ENCODE measurements around the gene WBP2NL.
"Not testable (repeated sequence)": the region's sequence is repeated elsewhere in the genome, so short reads cannot be mapped to it uniquely, and the experiment has no call there.

Gene WBP2NL

DNA sequence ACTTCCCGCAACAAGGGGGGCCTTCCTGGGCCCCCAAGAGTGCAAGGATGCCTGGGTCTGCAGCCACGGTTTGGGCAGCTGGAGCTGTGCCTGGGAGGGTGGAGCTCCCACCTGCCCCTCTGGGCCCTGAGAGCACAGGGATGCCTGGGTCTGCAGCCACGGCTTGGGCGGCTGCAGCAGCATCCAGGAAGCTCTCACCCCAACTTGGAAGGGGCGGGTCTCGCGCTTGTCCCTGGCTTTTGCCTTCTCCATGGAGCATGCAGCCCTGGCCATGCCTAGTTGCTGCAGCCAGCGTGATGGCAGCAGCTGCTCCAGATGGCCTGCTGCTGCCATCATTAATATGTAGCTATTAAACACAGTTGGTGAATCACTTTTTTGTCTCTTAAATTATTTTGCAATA, 36.7 kb downstream of the WBP2NL start:
- no peak for DNase-seq

DNA sequence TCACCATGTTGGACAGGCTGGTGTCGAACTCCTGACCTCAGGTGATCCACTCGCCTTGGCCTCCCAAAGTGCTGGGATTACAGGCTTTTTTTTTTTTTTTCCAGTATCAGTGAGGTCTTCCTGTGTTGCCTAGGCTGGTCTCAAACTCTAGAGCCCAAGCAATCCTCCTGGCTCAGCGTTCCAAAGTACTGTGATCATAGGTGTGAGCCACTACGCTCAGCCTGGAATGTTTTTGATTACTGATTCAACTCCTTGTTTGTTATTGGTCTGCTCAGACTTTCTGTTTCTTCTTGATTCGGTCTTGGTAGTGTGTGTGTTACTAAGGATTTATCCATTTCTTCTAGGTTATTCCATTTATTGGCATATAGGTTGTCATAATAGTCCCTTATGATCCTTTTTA, 40.7 kb downstream of the WBP2NL start:
- no peak for DNase-seq

- DNase-seq: no peak
Observed at GRCh38 chr22:42041784-42042183, 43.2 kb downstream of the WBP2NL start.

- no peak for DNase-seq
Observed at GRCh38 chr22:42050641-42051180, 52.1 kb downstream of the WBP2NL start.

- no peak for DNase-seq
Observed at GRCh38 chr22:42052765-42053164, 54.2 kb downstream of the WBP2NL start.

DNA sequence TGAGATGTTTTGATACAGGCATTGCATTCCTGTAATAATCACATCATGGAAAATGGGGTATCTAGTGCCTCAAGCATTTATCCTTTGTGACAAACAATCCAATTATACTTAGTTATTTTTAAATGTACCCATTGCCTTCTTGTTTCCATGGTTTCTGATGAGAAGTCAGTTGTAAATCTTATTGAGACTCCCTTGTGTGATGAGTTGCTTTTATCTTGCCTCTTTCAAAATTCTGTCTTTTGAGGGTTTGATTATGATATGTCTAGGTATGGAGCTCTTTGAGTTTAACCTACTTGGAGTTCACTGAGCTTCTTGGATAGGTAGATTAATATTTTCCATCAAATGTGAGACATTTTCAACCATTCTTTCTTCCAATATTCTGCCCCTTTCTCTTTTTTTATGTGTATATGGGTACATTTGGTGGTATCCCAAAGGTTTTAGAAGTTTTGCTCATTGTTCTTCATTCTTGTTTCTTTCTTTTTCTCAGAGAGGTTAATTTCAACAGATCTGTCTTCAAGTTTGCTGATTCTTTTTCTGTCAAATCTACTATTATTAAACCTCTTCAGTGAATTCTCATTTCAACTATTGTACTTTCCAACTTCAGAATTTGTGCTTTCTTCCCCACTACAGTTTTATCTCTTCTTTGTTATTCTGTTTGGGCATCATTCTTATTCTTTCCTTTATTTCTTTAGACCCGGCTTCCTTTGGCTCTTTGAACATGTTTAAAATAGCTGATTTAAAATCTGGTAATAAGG, 58.3 kb downstream of the WBP2NL start:
- DNase-seq: no peak

- DNase-seq: no peak
Observed at GRCh38 chr22:42060489-42060888, 61.9 kb downstream of the WBP2NL start.

- no peak for DNase-seq
Observed at GRCh38 chr22:42061041-42061440, 62.5 kb downstream of the WBP2NL start.

- DNase-seq: no peak
Observed at GRCh38 chr22:42062506-42063170, 64.0 kb downstream of the WBP2NL start.

DNA sequence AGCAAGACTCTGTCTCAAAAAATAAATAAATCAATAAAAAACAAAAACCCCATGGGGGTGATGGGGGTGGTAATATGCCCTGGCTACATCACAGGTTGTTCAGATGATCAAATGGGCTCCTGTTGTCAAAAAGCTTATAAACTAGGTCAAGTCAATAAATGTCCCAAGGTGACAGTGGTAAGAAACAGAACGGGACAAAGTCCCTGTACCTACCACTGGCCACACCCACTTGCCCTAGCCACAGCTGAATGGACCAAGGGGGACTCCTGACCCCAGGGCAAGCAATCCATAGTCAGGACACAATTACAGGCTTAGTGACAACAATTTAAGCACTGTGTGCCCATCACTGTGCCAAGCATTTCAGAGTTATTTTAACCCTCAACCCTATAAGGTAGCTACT, 66.0 kb downstream of the WBP2NL start:
- no peak for DNase-seq

DNA sequence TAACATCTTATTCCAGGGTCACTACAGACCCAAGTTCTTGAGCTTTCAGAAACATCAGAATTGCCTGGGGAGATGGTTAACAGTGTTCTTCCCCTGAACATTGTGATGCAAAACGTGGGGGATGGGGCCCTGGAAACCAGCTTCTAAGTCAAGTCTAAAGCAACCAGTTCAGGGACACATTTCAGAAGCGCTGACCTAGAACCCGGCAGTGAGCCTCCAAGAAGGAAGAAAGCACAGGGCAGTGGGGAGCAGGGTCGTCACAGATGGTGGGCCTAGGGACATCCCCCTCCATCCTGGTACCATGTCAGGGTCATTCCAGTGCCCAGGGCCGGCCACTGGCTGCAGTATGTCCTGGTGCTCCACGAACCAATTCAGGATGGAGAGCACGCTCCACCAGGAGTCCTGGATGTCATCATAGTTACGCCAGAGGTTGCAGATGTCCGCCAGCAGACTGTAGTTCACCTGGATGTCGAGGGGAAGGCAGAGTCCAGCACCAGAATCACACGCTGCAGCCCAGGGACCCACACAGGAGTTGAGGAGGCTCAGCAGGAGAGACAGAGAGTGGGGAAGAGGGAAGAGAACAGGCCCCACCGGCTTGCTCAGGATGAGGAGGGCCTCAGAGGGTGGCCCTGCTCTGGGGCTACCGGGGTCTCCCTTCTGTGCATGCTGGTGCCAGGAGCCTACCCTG, 67.0 kb downstream of the WBP2NL start:
- no peak for DNase-seq

DNA sequence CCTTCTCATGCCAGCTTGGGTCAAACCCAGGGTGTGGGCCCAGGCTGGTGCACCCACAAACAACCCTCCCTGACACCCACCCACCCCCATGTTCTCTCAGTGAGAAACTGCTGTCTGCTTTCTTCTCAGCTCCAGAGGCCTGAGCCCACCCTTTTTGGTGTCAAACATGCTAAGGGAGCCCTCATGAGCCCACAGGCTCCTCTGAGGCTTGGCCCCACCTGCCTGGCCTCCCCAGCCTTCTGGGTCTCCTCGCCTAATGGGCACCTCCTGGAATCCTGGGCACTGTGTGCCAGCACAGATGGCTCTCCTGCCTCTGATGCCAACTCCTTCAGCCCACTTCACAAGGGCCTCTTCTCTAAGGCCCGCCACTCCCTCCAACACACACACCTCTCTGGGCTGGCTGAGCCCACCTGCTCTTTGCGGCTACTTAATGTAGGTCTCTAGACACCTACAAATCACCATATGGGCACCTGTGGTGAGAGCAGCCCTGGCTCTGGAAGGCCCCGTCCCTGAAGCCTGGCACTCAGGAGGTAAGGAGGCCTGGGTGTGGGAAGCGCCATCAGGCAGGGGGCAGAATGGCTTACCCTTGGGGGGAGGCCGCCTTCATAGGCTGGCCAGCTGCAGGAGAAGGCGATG, 67.7 kb downstream of the WBP2NL start:
- DNase-seq: no peak

DNA sequence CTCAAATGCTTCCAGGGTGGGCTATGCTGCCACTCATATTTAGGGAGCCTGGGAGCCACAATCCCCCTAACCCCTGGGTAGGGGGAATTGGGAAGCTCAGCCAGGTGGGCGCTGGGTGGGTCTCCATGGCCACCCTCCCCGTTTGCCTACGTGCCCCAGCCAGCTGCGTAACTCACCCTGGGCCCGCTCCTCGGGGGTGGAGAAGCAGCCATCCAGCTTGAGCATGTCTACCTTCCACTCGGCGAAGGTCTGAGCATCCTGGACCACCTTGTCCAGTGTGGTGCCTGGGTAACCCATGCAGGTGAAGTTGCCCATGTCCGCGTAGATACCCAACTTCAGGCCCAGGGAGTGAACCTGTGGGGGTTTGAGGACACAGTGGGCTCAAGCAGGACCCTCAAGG, 68.3 kb downstream of the WBP2NL start:
- DNase-seq: no peak

- DNase-seq: no peak
Observed at GRCh38 chr22:42067671-42068251, 69.2 kb downstream of the WBP2NL start.

- no peak for DNase-seq
Observed at GRCh38 chr22:42068291-42068690, 69.7 kb downstream of the WBP2NL start.

DNA sequence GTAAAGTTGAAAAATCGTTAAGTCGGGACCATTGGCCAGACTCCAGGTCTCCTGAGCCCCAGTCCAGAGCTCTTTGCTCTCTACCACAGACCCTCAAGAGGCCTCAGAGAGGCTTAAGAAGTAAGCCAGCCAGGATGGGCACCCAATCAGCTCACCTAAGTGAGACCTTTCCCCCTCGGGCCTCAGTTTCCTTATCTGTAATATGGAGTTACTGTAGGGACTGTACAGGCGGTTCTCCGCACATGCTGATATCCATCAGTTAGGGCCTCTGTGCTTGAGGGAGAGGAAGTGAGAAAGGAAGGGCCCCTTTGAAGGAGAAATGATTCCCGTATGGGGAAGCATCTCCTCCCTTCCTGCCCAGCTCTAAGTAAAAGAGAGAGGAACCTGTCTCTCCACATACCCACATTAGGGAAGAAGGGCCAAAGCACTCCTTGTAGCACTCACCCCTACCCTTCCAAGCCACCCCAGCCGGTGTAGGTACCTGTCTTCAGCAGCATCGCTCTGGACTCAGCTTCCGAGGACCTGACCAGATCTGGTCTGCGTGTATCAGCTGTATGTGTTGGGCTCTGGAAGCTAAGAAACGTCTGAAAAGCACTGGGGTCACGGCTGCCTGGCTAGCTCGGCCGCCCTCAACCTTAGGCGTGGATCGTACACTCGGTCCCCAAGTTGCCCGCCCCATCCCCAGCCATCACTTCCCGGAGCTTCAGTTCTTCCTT, 71.4 kb downstream of the WBP2NL start:
- DNase-seq: peak; percentile 16

DNA sequence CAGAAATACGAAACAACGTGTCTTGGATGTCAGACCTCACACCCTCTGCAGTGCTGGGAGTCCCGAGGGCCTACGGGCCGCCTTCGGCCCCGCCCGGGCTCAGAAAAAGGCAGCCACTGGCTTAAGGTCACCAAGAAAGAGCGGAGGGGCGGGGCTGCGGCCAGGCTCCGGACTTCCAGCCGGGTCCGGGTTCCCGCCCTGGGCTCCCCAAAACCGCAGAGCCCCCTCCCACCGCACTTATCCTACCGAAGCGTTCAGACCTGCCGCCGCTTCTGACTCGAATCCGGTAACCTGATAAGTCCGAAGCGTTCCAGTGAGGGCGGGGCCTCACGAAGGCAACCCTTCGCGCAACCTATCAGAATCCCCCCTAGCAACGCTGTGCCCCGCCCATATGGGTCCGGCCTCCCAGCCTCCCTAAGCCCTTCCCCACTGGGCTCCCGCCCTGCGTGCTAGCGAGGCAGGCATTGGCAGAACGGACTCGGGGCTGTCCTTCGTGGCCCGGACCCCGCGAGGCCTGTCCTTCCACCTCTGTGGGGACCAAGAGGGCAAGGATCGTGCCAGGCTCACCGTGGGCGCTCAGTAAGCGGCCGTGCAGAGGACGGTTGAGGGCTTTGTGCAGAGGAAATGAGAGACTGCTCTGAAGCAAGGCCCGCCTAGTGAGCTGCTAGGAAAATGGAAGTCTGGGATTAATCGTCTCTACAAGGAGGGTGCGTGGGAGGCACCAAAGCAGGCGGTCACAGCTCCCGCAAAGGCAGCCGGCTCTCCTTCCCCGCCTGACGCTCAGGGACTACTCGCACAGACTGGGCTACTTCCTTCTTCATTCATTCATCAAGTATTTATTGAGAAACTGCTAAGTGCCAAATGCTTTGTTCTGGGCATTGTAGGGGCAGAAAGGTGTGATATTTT, 72.2 kb downstream of the WBP2NL start, which contains the start of gene NAGA:
Gene NAGA (minus strand): TSS at position 296 of the 906 bp plus-strand sequence. CDS start 515 bp downstream, outside the sequence.
- DNase-seq: peak; percentile 93

- not testable (repeated sequence) for DNase-seq
Observed at GRCh38 chr22:42071508-42071907, 72.9 kb downstream of the WBP2NL start.

DNA sequence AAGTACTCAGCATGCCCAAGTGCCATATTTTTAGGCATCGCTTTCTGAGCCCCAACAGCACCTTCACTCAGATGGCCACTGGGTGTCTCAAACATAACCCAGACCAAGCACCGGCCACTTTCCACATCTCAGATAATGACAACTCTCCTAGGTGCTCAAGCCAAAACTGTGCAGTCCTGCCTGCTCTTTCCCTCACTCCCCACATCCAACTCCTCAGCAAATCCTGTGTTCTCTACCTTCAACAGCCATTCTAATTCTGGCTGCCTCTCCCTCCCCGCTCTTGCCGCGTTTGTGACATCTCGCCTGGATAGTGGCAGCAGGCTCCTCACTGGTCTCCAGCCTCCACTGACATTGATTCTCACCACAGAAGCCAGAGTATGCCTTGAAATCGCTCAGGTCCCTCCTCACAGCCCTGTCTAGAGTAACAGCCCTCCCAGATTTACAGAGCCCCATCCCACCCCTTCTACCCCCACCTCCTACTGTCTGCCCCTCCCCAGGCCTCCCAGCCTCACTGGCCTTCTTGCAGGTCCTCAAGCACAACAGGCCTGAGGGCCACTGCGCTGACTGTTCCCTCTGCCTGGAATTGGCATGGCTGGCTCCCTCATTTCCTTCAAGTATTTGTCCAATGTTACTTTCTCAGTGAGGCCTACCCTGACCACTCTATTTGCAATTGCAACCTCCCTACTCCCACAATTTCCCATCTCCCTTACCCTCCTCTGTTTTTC, 74.2 kb downstream of the WBP2NL start:
- DNase-seq: no peak

DNA sequence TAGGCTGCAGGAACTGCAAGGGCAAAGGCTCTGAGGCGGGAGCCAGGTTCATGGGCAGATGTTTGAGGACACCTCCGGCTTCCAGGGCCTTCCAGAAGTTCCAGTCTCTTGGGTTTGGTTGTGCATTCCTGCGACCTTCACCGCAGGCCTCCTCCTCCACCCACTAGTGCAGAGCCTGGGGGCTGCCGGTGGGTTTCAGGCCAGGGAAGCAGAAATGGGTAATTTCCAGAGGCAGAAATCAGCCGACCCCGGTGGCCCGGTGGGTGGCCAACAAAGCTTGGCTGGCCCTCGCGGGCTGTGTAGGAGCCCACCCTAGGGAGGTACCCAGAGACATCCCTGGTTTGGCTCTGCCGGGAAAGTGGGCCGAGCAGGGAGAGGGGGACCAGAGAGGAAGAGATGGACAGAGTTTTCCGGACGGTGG, 75.0 kb downstream of the WBP2NL start:
- DNase-seq: no peak
